Stimulated activated naive CD8-positive, alpha-beta T cell treated with anti-CD3 and anti-CD28 coated beads, Interleukin-15, Interleukin-2, amounts not matched to agents 100 ng/mL and 50 ng/mL, for 24 hours (primary cell): ENCODE data around the gene MPZL3.

Source experiments
- H3K27ac Mint-ChIP-seq: one replicate; pipeline ENCODE4 v1.8.0; 2021; ENCODE audit warnings: mild to moderate bottlenecking, mixed read lengths
- H3K27me3 Mint-ChIP-seq: one replicate; pipeline ENCODE4 v1.8.0; 2021; ENCODE audit warnings: mixed read lengths
- H3K36me3 Mint-ChIP-seq: one replicate; pipeline ENCODE4 v1.8.0; 2021; ENCODE audit warnings: low read depth, mixed read lengths
- H3K4me1 Mint-ChIP-seq: one replicate; pipeline ENCODE4 v1.8.0; 2021; ENCODE audit warnings: low read depth, mixed read lengths
- H3K4me3 Mint-ChIP-seq: one replicate; pipeline ENCODE4 v1.8.0; 2021; ENCODE audit warnings: mild to moderate bottlenecking, mixed read lengths
- H3K9me3 Mint-ChIP-seq: one replicate; pipeline ENCODE4 v1.8.0; 2021; ENCODE audit warnings: mixed read lengths

MPZL3 gene, protein sequence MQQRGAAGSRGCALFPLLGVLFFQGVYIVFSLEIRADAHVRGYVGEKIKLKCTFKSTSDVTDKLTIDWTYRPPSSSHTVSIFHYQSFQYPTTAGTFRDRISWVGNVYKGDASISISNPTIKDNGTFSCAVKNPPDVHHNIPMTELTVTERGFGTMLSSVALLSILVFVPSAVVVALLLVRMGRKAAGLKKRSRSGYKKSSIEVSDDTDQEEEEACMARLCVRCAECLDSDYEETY

DNA sequence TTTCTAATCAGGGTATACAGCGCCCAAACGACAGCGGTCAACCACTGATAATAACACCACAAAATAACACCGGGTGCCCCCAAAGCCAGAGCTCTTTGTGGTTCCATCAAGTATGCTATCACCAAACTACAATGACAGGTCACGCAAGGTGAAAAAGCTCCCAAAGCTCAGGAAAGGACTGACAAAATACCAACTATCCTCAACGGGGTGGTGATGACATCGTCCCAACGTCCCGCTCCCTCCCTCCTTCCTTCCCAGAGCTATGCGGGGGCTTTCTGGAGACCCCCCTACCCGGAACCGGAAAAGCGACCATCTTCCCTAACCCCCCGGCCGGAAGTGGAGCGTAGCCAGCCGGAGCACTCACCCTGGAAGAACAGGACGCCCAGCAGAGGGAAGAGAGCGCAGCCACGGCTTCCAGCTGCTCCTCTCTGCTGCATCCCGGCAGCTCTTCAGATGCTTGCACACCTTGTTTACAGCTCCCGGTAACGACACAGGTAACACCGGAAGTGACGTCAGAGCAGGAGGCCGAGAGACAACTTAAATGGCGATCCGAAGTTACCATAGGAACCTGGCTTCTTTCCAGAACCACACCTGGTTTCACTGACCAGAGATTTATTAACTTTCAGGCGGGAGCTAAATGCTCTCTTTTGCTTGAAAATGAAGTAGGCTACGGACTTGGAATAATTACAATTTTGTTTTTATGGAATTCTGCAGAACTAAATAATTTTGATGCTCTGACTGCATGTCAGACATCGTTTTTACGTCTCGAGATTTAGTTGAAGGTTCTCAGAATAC lies at the start of gene MPZL3:
Gene MPZL3, minus strand, starts transcription at position 508 of the 795 bp plus-strand sequence. Its CDS starts 71 bp downstream, at position 437.
- Mint-ChIP-seq H3K4me1 (peaks cover 54% of the 10 kb centered on the region), H3K27me3 (no peaks in the 10 kb centered on the region), H3K9me3 (no peaks in the 10 kb centered on the region), H3K27ac (peak within 1 kb of the TSS; percentile 99), H3K36me3 (peaks cover 44% of the 10 kb centered on the region), H3K4me3 (peak within 1 kb of the TSS; percentile 98)

DNA sequence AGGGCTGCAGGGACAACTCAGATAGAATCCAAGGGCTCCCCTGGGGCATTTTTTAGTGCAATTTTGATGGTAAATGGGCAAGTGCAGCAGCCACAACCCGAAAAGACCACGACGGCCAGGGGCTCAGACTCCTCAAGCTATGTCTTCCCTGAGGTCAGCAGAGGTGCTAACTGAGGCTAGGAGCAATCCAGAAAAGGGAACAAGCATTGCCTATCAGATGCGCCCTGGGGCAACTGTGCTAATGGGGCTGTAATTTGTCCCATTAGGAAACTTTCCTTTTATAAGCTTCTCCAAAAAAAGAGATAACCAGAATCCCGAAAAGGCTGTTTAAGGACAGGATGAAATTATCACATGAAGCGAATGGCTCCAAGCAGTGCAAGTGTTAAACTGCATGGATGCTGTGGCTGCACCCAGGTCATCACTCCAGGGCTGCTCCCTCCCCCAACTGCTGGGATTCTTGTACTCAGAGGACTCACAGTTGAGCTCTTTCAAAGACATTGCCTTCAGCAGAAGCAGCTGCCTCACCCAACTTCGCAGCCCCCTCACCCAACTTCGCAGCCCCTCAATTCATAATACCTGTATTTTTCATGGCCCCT lies 49.5 kb upstream of the MPZL3 start:
- peaks cover 52% of the 10 kb centered on the region for H3K4me1 Mint-ChIP-seq
- H3K27ac Mint-ChIP-seq: no peak overlapping the region
- H3K27me3 Mint-ChIP-seq: no peaks in the 10 kb centered on the region
- peaks cover 17% of the 10 kb centered on the region for H3K36me3 Mint-ChIP-seq
- H3K4me3 Mint-ChIP-seq: no peak overlapping the region
- no peaks in the 10 kb centered on the region for H3K9me3 Mint-ChIP-seq

DNA sequence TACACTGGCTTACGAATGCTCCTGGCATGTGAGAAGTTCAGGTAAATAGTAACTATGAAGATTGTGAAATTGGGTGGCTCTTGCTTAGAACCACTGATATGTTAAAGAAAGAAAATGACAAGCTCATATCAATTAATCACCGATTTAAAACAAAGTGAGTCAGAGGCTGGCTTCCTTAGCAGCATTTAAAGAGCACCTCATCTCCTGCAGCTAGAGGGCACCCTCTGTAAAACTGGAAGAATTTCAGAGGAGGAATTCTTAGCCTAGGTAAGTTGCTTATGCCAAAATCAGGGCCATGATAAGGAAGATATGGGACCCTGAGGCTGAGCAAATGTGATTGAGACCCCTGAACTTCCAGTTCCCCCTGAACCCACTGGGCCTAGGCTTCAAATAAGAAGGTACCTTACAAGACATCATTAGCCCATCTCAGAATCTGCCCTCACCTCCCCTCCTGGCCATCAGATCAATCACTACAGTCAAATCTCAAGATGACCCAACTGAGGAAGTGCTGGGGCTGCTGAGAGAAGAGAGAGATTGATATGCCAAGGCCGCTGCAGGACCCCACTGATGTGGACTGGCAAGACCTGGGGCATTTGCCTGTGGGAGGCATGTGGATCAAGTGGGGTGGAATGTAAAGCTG lies 43.8 kb upstream of the MPZL3 start:
- Mint-ChIP-seq H3K4me3 (no peak overlapping the region), H3K27ac (peak overlapping the region; percentile 74)

DNA sequence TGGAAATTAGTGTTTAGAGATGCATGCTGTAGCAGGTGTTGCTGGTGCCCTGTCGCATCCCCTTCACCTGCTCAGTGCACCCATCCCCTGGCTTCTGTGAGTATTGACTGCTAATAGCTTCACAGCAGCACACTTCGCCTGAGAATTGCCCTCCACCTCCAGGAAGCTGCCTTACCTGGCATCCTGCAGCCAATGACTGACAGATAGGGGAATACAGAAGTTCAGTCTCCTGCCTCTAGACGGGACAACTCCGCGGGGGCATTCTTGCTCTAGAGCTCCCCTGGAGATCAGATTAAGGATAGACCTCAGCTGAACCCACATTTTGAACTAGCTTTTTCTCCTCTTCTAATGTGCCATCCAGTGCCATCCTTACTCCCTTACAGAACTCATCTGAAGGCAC lies 43.0 kb upstream of the MPZL3 start:
- no peaks in the 10 kb centered on the region for H3K27me3 Mint-ChIP-seq
- no peak overlapping the region for H3K27ac Mint-ChIP-seq
- no peak overlapping the region for H3K4me3 Mint-ChIP-seq
- H3K36me3 Mint-ChIP-seq: no peaks in the 10 kb centered on the region
- H3K4me1 Mint-ChIP-seq: peaks cover 19% of the 10 kb centered on the region
- H3K9me3 Mint-ChIP-seq: no peaks in the 10 kb centered on the region

More for the DNA sequence above, 43.8 kb upstream of the MPZL3 start:
- H3K9me3 Mint-ChIP-seq: no peaks in the 10 kb centered on the region
- H3K36me3 Mint-ChIP-seq: no peaks in the 10 kb centered on the region
- H3K27me3 Mint-ChIP-seq: no peaks in the 10 kb centered on the region
- peaks cover 17% of the 10 kb centered on the region for H3K4me1 Mint-ChIP-seq

DNA sequence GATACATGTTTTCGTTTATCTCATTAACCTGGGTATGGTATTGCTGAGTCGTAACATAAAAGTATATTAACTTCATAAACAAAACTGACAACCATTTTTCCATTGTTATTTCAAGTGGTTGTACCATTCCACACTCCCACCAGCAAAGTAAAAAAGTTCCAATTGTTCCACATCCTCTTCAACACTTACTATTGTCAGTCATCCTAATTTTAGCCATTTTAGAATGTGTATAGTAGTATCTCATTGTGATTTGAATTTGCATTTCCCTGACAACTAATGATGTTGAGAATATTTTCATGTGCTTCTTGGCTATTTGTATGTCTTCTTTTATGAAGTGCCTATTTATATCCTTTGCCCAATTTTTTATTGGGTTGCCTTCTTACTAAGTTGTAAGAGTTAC lies 41.9 kb upstream of the MPZL3 start:
- Mint-ChIP-seq H3K27ac (no peak overlapping the region), H3K36me3 (no peaks in the 10 kb centered on the region), H3K27me3 (no peaks in the 10 kb centered on the region), H3K9me3 (peaks cover 3% of the 10 kb centered on the region), H3K4me3 (no peak overlapping the region), H3K4me1 (peaks cover 22% of the 10 kb centered on the region)

DNA sequence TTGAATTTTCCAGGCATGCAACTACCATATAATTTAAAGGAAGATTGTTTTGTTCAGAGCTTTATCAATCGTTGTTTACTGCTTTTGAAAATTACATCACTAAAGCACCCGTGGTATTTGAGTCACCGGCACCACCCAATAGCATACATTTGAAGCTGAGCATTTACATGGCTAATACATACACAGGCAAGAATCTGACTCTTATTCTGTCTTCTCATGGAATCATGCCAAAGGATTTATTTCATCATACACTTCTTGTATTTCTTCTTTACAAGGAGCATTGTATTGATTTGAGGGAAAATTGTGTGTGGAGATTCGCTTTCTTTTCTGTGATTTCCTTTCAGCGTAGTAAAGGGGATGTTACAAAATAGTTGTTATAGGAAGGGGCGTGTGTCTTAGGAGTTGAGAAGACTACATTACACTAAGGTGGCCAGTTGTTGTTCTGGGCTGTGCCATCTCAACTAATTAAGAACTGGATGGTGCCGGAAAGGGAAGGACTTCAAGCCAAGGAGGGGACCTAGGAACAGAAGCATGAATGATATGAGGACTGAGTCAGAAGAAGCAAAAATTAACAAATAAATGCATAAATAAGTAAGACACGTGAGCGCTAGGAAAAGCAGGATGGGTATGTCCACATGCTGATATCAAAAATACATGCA lies 39.4 kb upstream of the MPZL3 start:
- H3K9me3 Mint-ChIP-seq: peaks cover 3% of the 10 kb centered on the region
- H3K36me3 Mint-ChIP-seq: no peaks in the 10 kb centered on the region
- no peak overlapping the region for H3K27ac Mint-ChIP-seq
- no peaks in the 10 kb centered on the region for H3K27me3 Mint-ChIP-seq
- H3K4me3 Mint-ChIP-seq: no peak overlapping the region
- H3K4me1 Mint-ChIP-seq: peaks cover 30% of the 10 kb centered on the region

DNA sequence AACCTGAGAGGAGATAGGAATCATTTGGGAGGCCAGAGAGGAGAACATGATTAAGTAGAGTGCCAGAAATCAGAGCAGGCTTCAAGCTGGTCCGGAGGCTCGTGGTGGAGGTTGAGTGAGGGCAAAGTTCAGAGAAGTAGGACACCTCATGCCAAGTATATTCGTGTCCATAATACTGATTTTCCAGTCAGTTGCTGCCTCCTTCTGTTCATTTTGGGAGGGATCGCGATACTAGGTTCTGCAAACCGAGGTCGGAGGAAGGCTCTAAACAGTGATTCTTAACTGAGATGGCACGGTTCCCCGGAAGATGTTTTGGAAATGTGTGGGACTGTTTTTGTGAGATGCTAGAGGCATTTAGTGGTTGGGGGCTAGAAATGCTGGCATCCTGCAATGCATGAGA lies 38.8 kb upstream of the MPZL3 start:
- no peaks in the 10 kb centered on the region for H3K36me3 Mint-ChIP-seq
- peaks cover 3% of the 10 kb centered on the region for H3K9me3 Mint-ChIP-seq
- no peak overlapping the region for H3K4me3 Mint-ChIP-seq
- H3K27me3 Mint-ChIP-seq: no peaks in the 10 kb centered on the region
- H3K27ac Mint-ChIP-seq: no peak overlapping the region
- H3K4me1 Mint-ChIP-seq: peaks cover 30% of the 10 kb centered on the region

DNA sequence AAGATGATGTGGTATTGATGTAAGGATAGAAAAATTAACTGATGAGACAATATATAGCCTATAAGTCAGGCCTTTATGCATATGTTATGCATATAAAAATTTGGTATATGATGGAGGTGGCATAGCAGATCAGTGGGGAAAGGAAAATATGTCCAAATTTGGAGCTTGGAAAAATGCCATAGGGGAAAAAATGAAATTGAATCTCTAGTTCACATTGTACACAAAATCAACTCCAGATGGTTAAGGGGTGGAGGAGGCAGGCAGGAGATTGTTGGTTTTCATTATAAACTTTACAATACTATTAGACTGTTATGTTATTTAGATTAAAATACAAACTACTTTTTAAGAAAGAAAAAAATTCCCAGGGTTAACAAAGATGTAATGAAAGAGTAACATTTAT lies 37.2 kb upstream of the MPZL3 start:
- H3K27ac Mint-ChIP-seq: no peak overlapping the region
- peaks cover 3% of the 10 kb centered on the region for H3K9me3 Mint-ChIP-seq
- H3K36me3 Mint-ChIP-seq: no peaks in the 10 kb centered on the region
- H3K4me3 Mint-ChIP-seq: no peak overlapping the region
- no peaks in the 10 kb centered on the region for H3K27me3 Mint-ChIP-seq
- H3K4me1 Mint-ChIP-seq: peaks cover 27% of the 10 kb centered on the region

DNA sequence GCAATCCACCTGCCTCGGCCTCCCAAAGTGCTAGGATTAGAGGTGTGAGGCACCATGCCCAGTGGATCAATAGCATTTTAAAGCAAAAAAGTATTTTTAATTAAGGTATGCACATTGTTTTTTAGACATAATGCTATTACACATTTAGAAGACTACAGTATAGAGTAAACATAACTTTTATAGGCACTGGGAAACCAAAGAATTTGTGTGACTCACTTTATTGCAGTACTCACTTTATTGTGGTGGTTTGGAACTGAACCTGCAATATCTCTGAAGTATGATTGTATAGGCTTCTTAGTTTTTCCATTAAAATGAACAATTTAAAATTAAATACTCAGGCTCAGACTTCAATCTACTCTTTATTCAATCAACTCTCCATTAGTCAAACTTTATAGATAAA lies 34.8 kb upstream of the MPZL3 start:
- Mint-ChIP-seq H3K27me3 (no peaks in the 10 kb centered on the region), H3K4me3 (no peak overlapping the region), H3K27ac (no peak overlapping the region)

DNA sequence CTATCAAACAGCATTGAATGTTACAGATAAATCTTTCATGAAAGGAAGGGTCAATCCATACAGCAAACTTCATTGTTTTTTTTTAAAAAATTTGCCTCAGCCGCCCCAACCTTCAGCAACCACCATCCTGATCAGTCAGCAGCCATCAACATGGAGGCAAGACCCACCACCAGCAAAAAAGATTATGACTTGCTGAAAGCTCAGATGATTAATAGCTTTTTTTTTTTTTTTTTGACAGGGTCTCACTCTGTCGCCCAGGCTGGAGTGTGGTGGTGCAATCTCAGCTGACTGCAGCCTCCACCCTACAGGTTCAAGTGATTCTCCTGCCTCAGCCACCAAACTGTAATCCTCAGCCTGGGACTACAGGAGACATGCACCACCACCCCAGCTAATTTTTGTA lies 34.4 kb upstream of the MPZL3 start:
- Mint-ChIP-seq H3K4me1 (peaks cover 32% of the 10 kb centered on the region), H3K36me3 (no peaks in the 10 kb centered on the region), H3K9me3 (peaks cover 3% of the 10 kb centered on the region), H3K27ac (no peak overlapping the region), H3K4me3 (no peak overlapping the region), H3K27me3 (no peaks in the 10 kb centered on the region)

More for the DNA sequence above, 34.8 kb upstream of the MPZL3 start:
- Mint-ChIP-seq H3K4me1 (peaks cover 30% of the 10 kb centered on the region), H3K9me3 (peaks cover 3% of the 10 kb centered on the region), H3K36me3 (no peaks in the 10 kb centered on the region)

DNA sequence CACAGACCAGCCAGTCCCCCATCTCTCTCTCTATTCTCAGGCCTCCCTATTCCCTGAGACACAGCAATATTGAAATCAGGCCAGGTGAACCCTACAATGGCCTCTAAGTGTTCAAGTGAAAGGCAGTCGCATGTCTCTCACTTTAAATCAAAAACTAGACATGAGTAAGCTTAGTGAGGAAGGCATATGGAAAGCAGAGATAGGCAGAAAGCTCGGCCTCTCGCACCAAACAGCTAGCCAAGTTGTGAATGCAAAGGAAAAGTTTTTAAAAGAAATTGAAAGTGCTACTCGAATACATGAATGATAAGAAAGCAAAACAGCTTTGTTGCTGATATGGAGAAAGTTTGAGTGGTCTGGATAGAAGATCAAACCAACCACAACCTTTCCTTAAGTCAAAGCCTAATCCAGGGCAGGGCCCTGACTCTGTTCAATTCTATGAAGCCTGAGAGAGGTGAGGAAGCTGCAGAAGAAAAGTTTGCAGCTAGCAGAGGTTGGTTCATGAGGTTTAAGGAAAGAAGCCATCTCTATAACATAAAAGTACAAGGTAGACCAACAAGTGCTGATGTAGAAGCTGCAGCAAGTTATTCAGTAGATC lies 31.7 kb upstream of the MPZL3 start:
- Mint-ChIP-seq H3K27me3 (no peaks in the 10 kb centered on the region), H3K4me1 (peaks cover 36% of the 10 kb centered on the region), H3K9me3 (no peaks in the 10 kb centered on the region), H3K36me3 (no peaks in the 10 kb centered on the region), H3K27ac (peak overlapping the region; percentile 4), H3K4me3 (no peak overlapping the region)

DNA sequence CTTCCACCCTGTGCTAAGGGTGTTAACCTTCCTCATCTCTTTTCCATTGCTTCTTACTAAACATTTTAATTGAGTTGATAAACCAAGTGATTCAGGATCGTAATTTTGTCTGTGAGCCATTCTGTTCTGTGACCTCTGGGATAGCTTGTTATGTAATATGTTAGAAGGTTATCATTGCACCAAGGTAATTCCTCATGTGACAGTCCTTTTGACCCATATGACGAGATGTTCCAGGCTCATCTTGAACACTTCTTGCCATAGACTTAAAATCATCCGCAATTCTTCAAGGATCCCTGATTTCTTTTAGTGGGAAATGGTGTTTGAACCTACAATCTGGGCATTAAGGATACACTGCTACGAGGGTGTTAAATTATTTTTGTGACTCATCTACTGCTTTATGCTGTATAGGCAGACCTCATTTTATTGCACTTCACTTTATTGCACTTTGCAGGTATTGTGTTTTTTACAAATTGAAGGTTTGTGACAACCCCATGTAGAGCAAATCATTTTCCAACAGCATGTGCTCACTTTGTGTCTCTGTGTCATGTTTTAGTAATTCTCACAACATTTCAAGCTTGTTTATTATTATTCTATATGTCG lies 31.0 kb upstream of the MPZL3 start:
- Mint-ChIP-seq H3K4me3 (no peak overlapping the region), H3K36me3 (no peaks in the 10 kb centered on the region), H3K27me3 (no peaks in the 10 kb centered on the region), H3K9me3 (no peaks in the 10 kb centered on the region), H3K4me1 (peaks cover 36% of the 10 kb centered on the region), H3K27ac (no peak overlapping the region)

DNA sequence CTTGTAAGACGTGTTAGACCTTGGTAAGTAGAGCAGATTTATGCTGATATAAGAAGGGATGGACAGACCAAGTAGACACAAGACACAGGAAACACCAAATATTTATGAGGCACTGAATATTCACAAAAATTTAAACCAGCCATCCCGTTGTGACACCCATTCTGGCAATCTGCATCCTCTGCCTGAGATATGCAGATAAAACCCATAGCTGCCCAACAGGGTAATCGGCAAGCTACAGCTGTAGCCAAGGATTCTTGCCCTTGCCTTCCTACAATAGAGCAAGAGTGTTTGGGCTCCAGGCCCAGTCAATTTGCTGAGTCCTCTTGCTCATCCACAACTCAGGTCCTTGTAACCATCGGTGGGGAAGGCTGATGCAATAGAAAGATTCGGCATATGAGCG lies 30.4 kb upstream of the MPZL3 start:
- Mint-ChIP-seq H3K36me3 (no peaks in the 10 kb centered on the region), H3K27ac (no peak overlapping the region), H3K4me1 (peaks cover 37% of the 10 kb centered on the region)

DNA sequence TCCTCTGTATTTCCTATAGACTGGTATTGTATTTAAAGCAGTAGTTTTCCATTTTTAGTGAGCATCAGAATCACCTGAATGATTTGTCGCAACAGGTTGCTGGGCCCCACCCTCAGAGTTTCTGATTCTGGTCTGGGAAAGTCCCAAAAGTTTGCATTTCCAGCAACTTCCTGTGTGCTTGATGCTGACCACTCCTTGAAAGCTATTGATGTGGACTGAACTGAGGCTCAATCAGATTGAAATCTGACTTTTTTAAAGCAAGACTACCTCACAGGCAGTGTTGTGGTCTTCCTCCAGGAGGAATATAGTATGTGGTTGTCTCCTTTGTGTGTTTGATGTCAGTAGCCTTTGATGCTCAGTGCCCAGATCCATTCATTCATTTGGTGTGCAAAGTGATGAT lies 29.1 kb upstream of the MPZL3 start:
- no peaks in the 10 kb centered on the region for H3K36me3 Mint-ChIP-seq
- no peaks in the 10 kb centered on the region for H3K27me3 Mint-ChIP-seq
- H3K4me1 Mint-ChIP-seq: peaks cover 39% of the 10 kb centered on the region
- H3K4me3 Mint-ChIP-seq: no peak overlapping the region
- peak overlapping the region; percentile 39 for H3K27ac Mint-ChIP-seq
- H3K9me3 Mint-ChIP-seq: no peaks in the 10 kb centered on the region

More for the DNA sequence above, 30.4 kb upstream of the MPZL3 start:
- Mint-ChIP-seq H3K9me3 (no peaks in the 10 kb centered on the region), H3K27me3 (no peaks in the 10 kb centered on the region), H3K4me3 (no peak overlapping the region)
